Sigmoid colon (tissue), 4 donors: ENCODE results near the gene MORF4L1.

Experiments
- CTCF ChIP-seq, 4 experiments: fragments of 450-650 bp in 3 of 4; fragments of 200-600 bp in 1 of 4; IDR thresholded peaks; one replicate each; pipeline ENCODE4 v1.5.1; 2016 to 2019; ENCODE audit warnings: antibody characterized with exemption in 4 of 4, mild to moderate bottlenecking in 3 of 4, moderate library complexity in 2 of 4
- EP300 ChIP-seq, 4 donors: sonication (generic); formaldehyde crosslinking; IDR thresholded peaks; one replicate each; pipeline ENCODE4 v1.6.1; 2017; ENCODE audit warnings: antibody characterized with exemption in 4 of 4
- POLR2A ChIP-seq, 2 donors: fragments of 450-650 bp; IDR thresholded peaks; one replicate each; pipeline ENCODE4 v1.6.1; 2016; ENCODE audit warnings: antibody characterized with exemption in 2 of 2, mild to moderate bottlenecking in 2 of 2, moderate library complexity in 2 of 2
- POLR2AphosphoS5 ChIP-seq, 4 donors: sonication (generic); formaldehyde crosslinking; IDR thresholded peaks; one replicate each; pipeline ENCODE4 v1.6.1; 2017; ENCODE audit warnings: antibody characterized with exemption in 4 of 4

GRCh38 chr15:78922527-78922926, 49.8 kb downstream of the MORF4L1 start:
- TF ChIP-seq POLR2A (IDR thresholded peaks at IDR 0.05), result no peak
- no peak for TF ChIP-seq CTCF (IDR thresholded peaks at IDR 0.05)
- TF ChIP-seq EP300 (IDR thresholded peaks at IDR 0.05), result no peak
- no peak for TF ChIP-seq POLR2AphosphoS5 (IDR thresholded peaks at IDR 0.05)
